NCI-H82 (cell line): ENCODE measurements around the gene INSYN2B.

Experiments
- DNase-seq: peaks from one replicate; lab custom pipeline; 2025; lab: John Stamatoyannopoulos, UW

Gene INSYN2B

GRCh38 chr5:169980418-169981053 lies at the start of gene INSYN2B:
TSS of gene INSYN2B (minus strand) at chr5:169980495. CDS start at chr5:169883898, 96,597 bp downstream.
- DNase-seq: peak; percentile 81

- DNase-seq: no peak
Observed at GRCh38 chr5:170028124-170028523, 47.8 kb upstream of the INSYN2B start.

GRCh38 chr5:170025853-170026252 lies 45.6 kb upstream of the INSYN2B start:
- no peak for DNase-seq

GRCh38 chr5:170021506-170021905 lies 41.2 kb upstream of the INSYN2B start:
- no peak for DNase-seq

GRCh38 chr5:170020423-170020822 lies 40.1 kb upstream of the INSYN2B start:
- no peak for DNase-seq

GRCh38 chr5:170012622-170013021 lies 32.3 kb upstream of the INSYN2B start:
- DNase-seq: no peak

- no peak for DNase-seq
Observed at GRCh38 chr5:170011751-170012150, 31.5 kb upstream of the INSYN2B start.

GRCh38 chr5:170010595-170010994 lies 30.3 kb upstream of the INSYN2B start:
- no peak for DNase-seq

GRCh38 chr5:170008376-170008775 lies 28.1 kb upstream of the INSYN2B start:
- no peak for DNase-seq

GRCh38 chr5:170006021-170006420 lies 25.7 kb upstream of the INSYN2B start:
- DNase-seq: peak; percentile 3

GRCh38 chr5:170000155-170000554 lies 19.9 kb upstream of the INSYN2B start:
- DNase-seq: no peak

- DNase-seq: peak; percentile 26
Observed at GRCh38 chr5:169999621-170000020, 19.3 kb upstream of the INSYN2B start.

GRCh38 chr5:169997798-169998197 lies 17.5 kb upstream of the INSYN2B start:
- DNase-seq: no peak

GRCh38 chr5:169993485-169993790 lies 13.1 kb upstream of the INSYN2B start:
- DNase-seq: no peak

- no peak for DNase-seq
Observed at GRCh38 chr5:169992789-169993484, 12.6 kb upstream of the INSYN2B start.

GRCh38 chr5:169991115-169991869 lies 11.0 kb upstream of the INSYN2B start:
- DNase-seq: no peak

- DNase-seq: no peak
Observed at GRCh38 chr5:169989365-169989764, 9.1 kb upstream of the INSYN2B start.

- no peak for DNase-seq
Observed at GRCh38 chr5:169988947-169989346, 8.7 kb upstream of the INSYN2B start.

GRCh38 chr5:169988206-169988605 lies 7.9 kb upstream of the INSYN2B start:
- DNase-seq: no peak

GRCh38 chr5:169979871-169980270 lies 424 bp downstream of the INSYN2B start:
- DNase-seq: no peak

- peak; percentile 69 for DNase-seq
Observed at GRCh38 chr5:169978714-169979113, 1.6 kb downstream of the INSYN2B start.

- no peak for DNase-seq
Observed at GRCh38 chr5:169974121-169974770, 6.0 kb downstream of the INSYN2B start.

GRCh38 chr5:169973056-169973455 lies 7.2 kb downstream of the INSYN2B start:
- DNase-seq: no peak
